Jurkat, Clone E6-1 (cell line): ENCODE measurements around the gene TMEM134.

Source experiments
- DNase-seq: peaks from one replicate; pipeline ENCODE4 v3.0.0-alpha.2; 2011; ENCODE audit warnings: low read depth, low spot score
- H3K4me3 ChIP-seq: 2 replicates; pipeline ENCODE4 v1.5.1; 2011; ENCODE audit warnings: mild to moderate bottlenecking, low read length, control low read depth, moderate library complexity

TMEM134 gene

DNA sequence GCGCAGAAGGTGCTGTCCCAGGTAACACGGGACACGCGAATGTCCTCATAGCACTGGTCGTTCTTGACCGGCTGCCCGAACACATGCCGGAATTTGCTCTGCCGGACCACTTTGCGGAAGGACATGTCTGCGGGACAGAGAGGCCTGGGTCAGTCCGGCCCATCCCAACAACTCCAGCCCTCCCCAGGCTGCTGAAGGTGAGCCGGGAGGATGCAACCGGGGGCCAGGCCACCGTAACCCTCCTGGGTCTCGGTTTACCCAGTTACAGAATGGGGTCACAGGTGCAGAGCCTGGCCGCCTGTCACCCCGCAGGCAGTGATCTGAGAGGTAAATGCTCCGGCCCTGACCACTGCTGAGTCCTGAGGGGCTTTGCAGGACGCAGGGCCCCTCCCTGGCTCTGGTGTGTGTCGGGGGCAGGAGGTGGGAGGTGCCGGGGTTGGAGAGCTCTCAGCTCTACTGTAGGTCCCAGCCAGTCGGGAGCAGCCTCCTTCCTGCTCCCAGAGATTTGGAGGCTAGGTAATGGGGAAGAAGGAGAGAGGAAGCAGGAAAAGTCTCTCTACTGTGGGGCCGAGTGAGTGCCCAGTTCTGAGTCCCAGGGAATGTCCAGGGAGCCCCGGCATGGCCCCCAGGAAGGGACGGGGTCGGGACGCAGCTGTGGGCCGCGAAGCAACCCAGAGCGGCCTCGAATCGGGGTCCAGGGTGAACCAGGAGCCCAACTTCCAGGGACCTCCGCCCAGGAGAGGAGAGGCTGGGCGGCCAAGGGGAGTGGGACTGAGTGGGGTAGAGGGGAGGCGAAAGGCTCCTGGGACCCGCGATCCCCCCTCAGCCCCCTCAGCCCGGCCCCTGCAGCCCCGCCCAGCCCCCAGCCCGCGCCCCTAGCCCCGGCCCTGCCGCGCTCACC lies 26.3 kb downstream of the TMEM134 start:
- DNase-seq, result no peak
- H3K4me3 ChIP-seq, result no peak overlapping the region

DNA sequence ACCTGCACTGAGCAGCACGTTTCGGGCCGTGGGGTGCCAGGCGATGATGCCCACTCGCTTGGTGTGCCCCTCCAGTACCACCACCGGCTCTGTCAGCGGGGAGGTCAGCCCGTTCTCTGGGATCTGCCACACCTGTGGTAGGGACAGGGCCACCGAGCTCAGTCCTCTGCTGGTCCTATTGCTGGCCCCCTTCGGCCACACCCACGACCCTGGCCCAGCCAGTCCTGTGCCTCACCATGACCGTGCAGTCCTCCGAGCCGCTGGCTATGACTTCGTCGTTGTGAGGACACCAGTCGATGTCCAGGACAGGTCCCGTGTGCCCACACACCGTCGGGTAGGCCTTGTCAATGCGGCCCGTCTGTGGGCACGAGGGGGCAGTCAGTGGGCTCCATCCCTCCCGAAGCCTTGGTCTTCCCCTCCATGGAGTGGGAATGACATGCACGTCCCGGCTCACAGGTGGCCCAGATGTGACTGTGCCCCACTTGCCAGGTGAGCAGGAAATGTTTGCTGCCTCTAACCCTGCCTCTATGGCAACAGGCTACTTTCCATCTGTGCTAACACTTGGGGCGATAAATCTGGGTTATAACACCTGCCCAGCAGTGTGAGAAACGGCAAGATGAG lies 27.2 kb downstream of the TMEM134 start:
- no peak for DNase-seq

DNA sequence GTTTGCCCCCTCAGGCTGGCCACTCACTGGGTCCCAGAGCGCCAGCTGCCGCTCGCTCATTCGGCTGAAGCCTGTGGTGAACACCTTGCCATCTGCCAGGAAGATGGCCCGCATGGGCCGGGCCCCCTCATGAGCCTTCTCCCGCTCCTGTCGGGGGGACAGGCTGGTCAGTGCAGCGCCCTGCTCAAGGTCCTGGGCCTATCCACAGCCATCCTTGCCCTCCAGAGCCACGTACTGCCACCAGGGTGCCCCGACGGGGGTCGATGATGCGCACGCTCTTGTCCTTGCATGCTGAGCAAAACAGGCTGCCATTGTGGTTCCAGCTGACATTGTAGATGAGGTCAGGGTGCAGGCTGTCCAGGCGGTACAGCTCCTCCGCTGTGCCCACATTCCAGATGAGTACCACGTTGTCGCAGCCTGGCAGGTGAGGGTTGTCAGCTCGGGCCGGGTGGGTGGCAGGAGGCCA lies 27.9 kb downstream of the TMEM134 start:
- no peak overlapping the region for H3K4me3 ChIP-seq
- no peak for DNase-seq

More for the DNA sequence above, 27.2 kb downstream of the TMEM134 start:
- no peak overlapping the region for H3K4me3 ChIP-seq

DNA sequence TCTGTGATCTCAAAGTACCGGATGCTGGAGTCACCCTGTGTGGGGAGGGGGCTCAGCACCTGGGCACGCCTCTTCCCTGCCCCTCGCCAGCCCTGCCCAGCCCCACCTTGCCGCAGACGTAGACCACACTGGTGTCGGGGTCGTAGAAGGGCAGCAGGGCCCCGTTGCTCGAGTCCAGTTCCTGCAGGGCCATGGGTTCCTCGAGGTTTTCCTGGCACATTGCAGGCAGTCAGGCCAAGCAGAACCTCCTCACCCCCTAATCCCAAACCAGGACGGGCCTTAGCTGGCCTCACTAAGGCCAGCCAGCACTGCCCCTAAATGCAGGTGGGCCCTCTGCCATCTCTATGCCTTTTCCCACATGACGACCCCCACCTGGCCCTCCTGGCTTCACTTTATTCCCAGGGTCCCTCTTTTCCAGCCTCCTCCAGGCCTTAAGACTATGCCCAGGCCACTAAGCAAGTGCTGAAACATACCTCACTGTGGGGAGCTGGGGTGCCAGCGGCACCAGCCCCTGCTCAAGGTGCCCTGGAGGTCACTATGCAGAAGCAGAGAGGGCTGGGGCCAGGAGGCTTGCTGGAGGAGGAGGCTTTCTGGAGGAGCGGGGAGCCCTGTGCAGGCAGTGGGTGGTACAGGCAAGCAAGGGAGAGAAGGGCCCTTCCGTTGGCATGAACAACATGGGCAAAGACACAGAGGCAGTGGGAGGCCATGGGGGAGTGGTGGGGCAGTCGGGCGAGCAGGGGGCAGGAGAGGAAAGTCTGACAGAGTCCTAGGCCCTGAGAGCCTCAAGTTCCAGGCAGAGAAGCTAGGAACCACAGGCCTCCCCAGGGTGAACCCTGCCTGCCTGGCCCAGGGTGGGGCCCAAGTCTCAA lies 28.6 kb downstream of the TMEM134 start:
- DNase-seq, result no peak
- peak overlapping the region; percentile 93 for H3K4me3 ChIP-seq

DNA sequence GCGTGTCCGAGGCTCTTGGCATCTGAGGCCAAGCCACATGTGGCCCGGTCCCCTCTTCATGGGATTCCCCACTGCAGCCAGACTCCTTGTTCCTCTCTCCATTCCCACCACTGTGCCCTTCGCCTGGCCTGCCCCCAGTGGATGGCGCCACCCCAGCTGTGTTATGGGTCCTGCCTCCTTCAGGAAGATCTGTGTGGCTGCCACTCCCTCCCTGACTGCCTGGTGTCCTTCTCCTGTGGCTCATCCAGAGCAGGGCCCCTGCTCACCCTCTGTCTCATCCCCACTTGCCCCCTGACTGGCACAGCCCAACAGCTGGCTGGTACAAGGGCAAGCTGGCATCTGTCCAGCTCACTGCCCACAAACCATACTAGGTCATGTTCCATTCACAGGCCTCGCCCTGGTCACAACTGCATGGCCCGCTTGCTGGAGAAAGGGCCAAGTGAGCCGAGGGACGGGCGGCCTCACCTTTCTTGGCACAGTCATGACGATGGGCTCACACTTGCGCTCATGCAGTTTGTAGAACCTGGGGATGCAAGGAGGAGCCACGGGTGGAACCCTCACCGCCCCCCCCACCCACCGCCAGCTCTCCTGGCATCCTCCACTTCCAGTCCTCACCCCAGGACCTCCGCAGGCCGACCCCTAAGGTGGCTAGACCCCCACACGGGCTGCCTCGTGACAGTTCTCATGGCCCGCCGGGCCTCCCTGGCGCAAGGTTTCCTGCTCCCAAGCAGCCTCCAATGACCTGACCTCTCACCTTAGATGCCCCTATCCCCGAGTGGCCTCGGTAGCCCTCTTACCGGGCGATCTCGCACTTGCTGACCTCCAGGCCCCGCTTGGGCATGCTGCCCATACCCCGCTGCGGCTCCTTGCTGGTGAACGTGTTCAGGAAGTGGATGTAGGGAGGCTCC lies 29.5 kb downstream of the TMEM134 start:
- peak; percentile 32 for DNase-seq
- peak overlapping the region; percentile 93 for H3K4me3 ChIP-seq

DNA sequence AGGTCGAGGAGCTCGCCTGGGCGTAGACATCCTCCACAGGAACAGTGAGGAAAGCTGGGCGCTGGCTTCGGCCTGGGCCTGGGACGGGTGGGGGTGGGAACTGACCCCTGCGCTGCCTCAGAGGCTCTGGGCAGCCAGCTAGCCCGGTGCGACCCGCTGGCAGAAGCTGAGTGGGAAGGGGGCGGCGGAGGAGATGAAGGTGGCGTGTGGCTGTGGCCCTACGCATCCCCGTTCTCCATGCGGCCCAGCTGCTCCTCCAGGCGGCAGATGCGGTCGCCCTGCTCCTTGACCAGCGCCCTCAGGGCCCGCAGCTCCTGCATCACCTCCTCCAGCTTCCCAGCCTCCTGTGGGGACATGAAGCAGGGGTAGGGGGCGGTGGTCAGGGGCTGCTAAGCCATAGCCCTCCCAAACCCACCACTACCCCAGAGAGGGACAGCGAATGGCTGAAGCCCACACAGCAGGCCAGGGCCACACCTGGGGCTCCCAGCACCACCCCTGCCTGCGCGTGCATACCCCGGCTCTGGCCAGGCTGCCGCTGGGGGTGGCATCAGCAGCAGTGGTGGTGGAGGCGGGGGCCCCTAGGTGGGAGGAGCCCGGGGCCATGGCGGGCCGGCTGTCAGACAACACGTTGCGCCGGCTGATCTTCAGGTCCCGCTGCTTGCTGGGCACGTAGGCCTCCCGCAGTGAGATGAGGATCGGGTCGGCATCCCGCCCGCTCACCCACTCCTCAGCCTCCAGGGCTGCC lies 30.7 kb downstream of the TMEM134 start:
- H3K4me3 ChIP-seq, result peak overlapping the region; percentile 93
- peak; percentile 49 for DNase-seq

DNA sequence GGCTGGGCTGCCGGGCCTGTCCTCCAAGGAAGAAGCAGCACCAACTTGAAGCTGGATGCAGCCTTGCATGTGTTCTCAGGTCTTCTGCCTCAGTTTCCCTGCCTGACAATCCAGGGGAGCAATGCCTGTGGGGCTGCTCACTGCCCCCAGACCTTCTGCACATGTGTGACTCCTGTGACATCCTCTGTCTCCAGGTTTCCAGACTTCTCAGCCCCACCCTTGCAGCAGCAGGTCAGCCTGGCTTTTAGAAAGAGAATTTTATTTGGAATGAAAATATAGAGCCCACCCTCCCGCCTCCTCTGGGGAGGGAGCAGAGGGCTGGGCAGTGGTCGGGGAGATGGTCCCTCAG lies 31.3 kb downstream of the TMEM134 start:
- DNase-seq, result no peak
- H3K4me3 ChIP-seq, result peak overlapping the region; percentile 93

DNA sequence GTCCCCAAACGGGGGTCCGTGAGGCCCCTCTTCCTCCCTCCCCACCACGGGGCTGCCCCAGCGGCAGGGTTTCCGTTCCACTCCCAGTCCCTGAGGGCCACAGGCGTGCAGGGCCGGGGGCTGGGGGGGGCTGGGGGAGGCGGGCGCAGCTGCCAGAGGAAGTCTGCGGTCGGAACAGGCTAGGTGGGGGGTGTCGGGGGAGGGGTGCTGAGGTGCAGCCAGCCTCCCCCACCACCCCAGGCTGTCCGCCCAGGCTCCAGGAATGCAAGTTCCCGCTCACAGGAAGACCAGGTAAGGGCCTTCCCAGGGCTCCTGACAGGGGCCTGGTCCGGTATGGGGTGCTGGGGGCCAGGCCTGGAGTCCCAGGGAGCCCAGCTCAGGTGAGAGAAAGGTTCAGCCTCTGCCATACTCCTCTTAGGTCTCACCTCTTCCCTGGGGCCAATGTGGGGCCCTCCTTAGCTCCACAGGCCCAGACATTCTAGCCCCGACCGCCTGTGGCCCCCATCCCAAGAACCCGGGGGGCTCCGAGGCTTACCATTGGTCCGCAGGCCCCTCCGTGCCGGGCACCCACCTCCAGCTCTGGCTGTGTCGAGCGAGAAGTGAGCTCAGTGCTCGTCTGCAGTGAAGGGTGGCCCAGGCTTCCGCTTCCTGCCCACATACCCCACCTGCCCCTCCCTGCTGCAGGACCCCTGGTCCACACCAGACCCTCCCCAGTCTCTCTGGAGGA lies 31.8 kb downstream of the TMEM134 start, which contains the start of gene PTPRCAP:
PTPRCAP (minus strand) TSS at position 601 of the 727 bp plus-strand sequence; CDS start at position 538, 63 bp downstream.
- peak; percentile 80 for DNase-seq
- peak within 1 kb of the TSS; percentile 93 for H3K4me3 ChIP-seq

DNA sequence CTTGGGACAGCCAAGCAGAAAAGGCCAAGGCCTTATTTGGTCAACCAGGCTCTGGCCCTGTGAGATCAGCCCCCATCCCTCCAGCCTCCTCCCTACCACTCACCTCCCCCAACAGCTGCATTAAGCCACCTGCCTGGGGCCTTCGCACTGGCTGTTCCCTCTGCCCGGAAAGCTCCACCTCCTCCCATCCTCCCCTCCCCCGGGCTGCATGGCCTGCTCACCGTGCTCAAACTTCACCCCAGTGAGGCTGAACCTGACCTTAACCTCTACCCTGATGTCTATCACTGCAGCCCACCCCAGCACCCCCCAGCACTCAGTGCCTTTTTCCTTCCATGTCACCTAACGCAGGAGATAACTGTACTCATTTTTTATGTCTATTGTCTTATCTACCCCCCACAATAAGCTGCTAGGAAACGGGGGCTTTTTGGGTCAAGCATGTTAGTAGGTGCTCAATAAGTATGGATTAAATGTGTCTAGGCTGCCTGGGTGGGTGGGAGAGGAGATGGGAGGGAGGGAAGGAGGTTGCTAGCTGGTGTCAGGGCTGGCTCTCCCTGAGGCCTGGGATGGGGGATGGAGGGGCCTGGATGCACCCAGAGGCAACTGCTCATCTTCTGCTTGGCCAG lies 32.5 kb downstream of the TMEM134 start:
- DNase-seq, result peak; percentile 71
- peak overlapping the region; percentile 93 for H3K4me3 ChIP-seq

DNA sequence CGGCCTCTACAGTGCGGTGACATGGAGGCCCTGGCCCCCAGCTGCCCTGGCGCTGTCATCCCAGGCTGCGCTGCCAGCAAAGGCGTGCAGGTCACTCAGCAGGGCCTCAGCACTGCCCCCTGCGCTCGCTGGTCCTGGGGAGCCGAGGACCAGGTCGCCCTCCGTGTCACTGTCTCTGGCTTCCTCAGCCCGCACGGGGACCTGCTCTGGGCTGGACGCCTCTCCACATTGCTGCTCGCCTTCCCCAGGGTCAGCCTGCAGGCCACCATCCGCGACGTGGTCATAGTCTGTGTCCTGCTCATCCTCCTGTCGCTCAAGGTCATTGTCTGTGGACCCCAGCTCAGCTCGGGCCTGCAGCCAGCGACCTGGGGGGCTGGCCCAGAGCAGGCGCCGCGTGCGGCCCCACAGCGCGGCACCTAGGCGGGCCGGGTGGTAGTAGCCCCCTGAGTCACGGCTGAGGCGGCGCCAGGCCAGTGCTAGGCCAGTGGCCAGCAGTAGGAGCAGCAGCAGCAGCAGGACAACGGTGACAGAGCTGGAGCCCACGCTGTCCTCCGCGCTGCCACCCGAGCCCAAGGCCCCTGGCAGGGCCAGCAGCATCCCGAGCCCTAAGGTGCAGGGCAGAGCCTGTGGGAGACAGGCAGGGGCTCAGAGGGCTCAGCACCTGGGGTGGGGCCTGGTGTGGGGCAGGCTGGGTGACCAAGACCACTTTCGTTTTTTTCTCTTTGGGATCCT lies 33.2 kb downstream of the TMEM134 start:
- no peak for DNase-seq
- H3K4me3 ChIP-seq, result peak overlapping the region; percentile 93

DNA sequence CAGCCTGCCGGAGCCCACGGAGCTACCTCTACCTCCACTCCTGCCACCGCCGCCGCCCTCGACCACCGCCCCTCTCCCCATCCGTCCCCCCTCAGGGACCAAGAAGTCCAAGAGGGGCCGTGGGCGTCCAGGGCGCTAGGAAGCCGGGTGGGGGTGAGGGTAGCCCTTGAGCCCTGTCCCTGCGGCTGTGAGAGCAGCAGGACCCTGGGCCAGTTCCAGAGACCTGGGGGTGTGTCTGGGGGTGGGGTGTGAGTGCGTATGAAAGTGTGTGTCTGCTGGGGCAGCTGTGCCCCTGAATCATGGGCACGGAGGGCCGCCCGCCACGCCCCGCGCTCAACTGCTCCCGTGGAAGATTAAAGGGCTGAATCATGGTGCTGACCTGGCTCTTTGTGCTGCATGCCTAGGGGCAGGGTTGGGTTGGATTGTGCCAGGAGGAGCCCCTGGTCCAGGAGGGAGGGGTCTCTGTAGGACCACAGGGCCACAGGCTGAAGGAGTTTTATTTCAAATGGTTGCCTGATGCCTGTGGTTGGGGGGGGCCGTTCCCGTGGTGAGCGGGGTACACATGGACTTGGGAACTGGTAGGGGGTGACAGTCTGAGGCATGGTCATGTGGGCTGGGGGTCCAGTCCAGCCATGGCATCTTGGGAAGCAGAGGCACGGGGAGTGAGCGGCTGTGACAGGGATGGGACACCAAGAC lies 33.9 kb downstream of the TMEM134 start:
- DNase-seq, result no peak
- no peak overlapping the region for H3K4me3 ChIP-seq

DNA sequence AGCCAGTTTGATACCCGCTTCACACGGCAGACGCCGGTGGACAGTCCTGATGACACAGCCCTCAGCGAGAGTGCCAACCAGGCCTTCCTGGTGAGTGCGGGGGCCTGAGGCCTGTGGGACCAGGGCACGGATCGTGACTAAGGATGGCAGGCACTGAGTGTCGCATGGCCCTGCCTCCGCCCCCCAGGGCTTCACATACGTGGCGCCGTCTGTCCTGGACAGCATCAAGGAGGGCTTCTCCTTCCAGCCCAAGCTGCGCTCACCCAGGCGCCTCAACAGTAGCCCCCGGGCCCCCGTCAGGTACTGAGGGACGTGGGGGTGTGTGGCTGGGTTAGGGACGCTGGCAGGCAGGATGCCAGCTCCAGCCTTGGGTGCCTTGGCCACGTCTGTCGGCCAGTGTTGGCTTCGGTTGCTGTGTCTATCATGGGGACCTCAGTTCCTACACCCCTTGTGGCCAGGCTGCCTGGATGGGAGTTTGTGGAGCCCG lies 34.6 kb downstream of the TMEM134 start:
- no peak for DNase-seq
- no peak overlapping the region for H3K4me3 ChIP-seq

DNA sequence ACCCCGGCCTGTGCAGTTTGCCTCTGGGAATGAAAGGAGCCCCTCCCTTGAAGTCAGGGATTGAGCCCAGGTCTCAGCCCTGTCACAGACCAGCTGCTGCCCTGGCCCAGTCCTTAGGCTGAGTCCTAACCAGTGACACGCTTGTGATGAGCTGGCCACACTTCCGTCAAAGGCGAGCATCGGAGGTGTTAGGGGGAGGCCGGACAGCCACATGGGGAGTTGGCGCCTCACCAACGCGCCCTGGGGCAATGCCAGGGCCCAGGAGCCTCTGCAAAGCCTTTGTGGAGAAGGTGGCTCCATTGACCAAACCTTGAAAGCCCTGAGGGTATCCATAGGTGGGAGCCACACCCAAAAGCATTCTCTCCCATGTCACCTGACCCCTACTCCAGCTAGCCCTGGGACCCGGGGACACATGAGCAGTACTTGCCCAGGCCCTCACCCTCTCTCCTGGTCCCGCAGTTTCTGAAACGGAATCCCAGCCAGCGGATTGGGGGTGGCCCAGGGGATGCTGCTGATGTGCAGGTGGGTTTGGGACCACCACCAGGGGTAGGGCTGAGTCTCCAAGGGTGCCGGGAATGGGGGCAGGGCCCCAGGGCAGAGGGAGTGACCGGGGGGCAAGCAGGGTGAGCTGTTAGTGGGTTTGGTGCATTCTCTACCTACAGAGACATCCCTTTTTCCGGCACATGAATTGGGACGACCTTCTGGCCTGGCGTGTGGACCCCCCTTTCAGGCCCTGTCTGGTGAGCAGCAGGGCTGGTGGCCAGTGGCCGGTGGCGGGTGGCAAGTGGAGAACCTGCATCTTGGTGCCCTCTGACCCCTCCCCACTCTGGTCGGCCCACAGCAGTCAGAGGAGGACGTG lies 35.3 kb downstream of the TMEM134 start:
- no peak for DNase-seq
- H3K4me3 ChIP-seq, result no peak overlapping the region

DNA sequence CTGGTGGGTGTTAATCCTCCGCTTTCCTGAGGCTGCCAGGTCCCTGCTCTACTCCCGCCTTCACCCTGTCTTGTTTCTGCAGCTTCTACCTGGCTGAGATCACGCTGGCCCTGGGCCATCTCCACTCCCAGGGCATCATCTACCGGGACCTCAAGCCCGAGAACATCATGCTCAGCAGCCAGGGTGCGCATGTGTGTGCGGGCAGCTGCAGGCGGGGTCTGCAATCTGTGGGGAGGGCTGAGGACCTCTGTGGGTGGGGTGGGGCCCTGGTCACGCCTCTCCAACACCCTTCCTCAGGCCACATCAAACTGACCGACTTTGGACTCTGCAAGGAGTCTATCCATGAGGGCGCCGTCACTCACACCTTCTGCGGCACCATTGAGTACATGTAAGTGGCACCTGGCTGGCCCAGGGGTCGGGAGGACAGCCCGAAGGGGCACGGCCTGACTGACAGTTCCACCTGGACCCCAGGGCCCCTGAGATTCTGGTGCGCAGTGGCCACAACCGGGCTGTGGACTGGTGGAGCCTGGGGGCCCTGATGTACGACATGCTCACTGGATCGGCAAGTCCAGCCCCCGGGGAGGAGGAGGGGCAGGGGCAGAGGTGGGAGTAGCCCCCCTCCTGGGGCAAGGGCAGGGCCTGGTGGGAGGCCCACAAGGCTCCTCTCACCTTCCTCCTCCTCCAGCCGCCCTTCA lies 36.2 kb downstream of the TMEM134 start:
- H3K4me3 ChIP-seq, result no peak overlapping the region

More for the DNA sequence above, 36.2 kb downstream of the TMEM134 start:
- DNase-seq, result no peak
